Spleen (tissue), 7 donors: ENCODE measurements around the gene RNF208.

Experiments
- POLR2A ChIP-seq, 3 donors: fragments of 450-650 bp; IDR thresholded peaks; one replicate each; pipeline ENCODE4 v1.5.1; 2017; ENCODE audit warnings: antibody characterized with exemption in 3 of 3, mild to moderate bottlenecking in 1 of 3
- TF ChIP-seq, protein P1 (sequence below), 11 experiments: fragments of 200-600 bp in 7 of 11; fragments of 450-650 bp in 4 of 11; sonication (generic) in 4 of 11; IDR thresholded peaks in 8 of 11; conservative IDR thresholded peaks in 3 of 11; 1 replicate in 7 of 11; 2 replicates in 4 of 11; pipeline versions ENCODE4 v1.4.0 to v1.8.0; 2016 to 2021; ENCODE audit warnings: antibody characterized with exemption in 11 of 11, inconsistent platforms in 4 of 11, mild to moderate bottlenecking in 1 of 11
- donor health status: DM: no; HTN: no; CAD: no; lungs with moderate emphysema.
- donor health status: DM: no; HTN: no; CAD: no.
- donor health status: DM: no; HTN: no; CAD: no.

DNA sequence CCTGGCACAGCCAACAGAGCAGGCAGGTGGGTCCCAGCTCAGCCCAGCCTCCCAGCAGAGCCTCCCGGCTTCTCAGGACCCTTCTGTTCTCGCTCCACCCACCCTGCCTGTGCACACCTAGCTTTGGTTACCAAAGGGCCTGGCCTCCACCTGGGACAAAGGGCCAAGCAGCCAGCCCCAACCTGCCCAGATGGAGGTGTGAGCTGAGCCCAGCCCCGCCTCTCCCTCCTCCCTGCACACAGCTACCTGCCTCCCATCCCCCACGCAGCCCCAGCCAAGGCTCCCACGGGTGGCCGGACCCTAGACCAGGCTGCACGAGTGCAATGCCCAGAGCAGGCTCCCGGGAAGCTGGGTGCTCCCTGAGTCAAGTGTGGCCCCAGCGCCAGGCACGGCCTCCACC lies 27.1 kb downstream of the RNF208 start:
- TF ChIP-seq, protein P1, sequence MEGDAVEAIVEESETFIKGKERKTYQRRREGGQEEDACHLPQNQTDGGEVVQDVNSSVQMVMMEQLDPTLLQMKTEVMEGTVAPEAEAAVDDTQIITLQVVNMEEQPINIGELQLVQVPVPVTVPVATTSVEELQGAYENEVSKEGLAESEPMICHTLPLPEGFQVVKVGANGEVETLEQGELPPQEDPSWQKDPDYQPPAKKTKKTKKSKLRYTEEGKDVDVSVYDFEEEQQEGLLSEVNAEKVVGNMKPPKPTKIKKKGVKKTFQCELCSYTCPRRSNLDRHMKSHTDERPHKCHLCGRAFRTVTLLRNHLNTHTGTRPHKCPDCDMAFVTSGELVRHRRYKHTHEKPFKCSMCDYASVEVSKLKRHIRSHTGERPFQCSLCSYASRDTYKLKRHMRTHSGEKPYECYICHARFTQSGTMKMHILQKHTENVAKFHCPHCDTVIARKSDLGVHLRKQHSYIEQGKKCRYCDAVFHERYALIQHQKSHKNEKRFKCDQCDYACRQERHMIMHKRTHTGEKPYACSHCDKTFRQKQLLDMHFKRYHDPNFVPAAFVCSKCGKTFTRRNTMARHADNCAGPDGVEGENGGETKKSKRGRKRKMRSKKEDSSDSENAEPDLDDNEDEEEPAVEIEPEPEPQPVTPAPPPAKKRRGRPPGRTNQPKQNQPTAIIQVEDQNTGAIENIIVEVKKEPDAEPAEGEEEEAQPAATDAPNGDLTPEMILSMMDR (IDR thresholded peaks at IDR 0.05 in 8 of 11, conservative IDR thresholded peaks at IDR 0.05 in 3 of 11) = no peak
- TF ChIP-seq POLR2A (IDR thresholded peaks at IDR 0.05) = no peak
